Parathyroid adenoma (tissue), 2 donors: ENCODE measurements around the gene OR2D2.

Source experiments
- H2AFZ ChIP-seq: fragments of 300-600 bp; sonication (generic); one replicate; pipeline ENCODE4 v1.7.0; 2017; ENCODE audit warnings: antibody characterized with exemption, mild to moderate bottlenecking
- H3K27ac ChIP-seq: fragments of 300-600 bp; sonication (generic); one replicate; pipeline ENCODE4 v1.7.0; 2017
- H3K27me3 ChIP-seq: fragments of 300-600 bp; sonication (generic); one replicate; pipeline ENCODE4 v1.7.0; 2017; ENCODE audit warnings: low read length; ENCODE audit not compliant: control insufficient read depth, insufficient read depth
- H3K36me3 ChIP-seq: fragments of 300-600 bp; sonication (generic); one replicate; pipeline ENCODE4 v1.7.0; 2017; ENCODE audit warnings: low read length; ENCODE audit not compliant: control insufficient read depth, insufficient read depth
- H3K4me1 ChIP-seq: fragments of 300-600 bp; sonication (generic); one replicate; pipeline ENCODE4 v1.7.0; 2017; ENCODE audit warnings: control low read depth
- H3K4me2 ChIP-seq: fragments of 300-600 bp; sonication (generic); one replicate; pipeline ENCODE4 v1.7.0; 2017; ENCODE audit warnings: low read length
- H3K4me3 ChIP-seq: fragments of 300-600 bp; sonication (generic); one replicate; pipeline ENCODE4 v1.7.0; 2017; ENCODE audit warnings: low read depth, low read length
- H3K79me2 ChIP-seq: fragments of 300-600 bp; sonication (generic); one replicate; pipeline ENCODE4 v1.7.0; 2017; ENCODE audit warnings: control low read depth
- H3K9ac ChIP-seq: fragments of 300-600 bp; sonication (generic); one replicate; pipeline ENCODE4 v1.7.0; 2017; ENCODE audit warnings: mild to moderate bottlenecking
- H3K9me3 ChIP-seq: fragments of 300-600 bp; sonication (generic); one replicate; pipeline ENCODE4 v1.7.0; 2017; ENCODE audit warnings: low read length; ENCODE audit not compliant: control insufficient read depth
- TF ChIP-seq, protein P1 (sequence below): fragments of 300-600 bp; sonication (generic); IDR thresholded peaks from one replicate; pipeline ENCODE4 v1.7.0; 2017; ENCODE audit warnings: antibody characterized with exemption, mild to moderate bottlenecking
- donor health status: primary hyperparathyroidism.

OR2D2 gene, protein sequence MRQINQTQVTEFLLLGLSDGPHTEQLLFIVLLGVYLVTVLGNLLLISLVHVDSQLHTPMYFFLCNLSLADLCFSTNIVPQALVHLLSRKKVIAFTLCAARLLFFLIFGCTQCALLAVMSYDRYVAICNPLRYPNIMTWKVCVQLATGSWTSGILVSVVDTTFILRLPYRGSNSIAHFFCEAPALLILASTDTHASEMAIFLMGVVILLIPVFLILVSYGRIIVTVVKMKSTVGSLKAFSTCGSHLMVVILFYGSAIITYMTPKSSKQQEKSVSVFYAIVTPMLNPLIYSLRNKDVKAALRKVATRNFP

DNA sequence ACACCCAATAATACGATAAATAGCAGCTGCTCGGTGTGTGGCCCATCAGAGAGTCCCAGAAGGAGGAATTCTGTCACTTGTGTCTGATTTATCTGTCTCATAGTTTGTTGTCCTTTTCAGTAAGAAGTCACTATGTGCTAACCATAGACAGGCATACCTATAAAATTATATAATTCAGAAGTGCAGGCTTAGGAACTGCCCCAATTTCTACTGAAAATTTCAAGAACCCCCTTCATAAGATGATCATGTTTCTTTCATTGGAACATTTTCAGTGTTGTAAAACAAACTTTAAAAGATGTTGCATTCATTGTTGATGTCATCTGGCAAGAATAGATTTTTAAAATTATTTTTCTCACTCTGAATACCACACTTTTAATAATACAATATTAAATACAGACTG is at the start of gene OR2D2:
Gene OR2D2 (minus strand): TSS at position 101 of the 400 bp plus-strand sequence. CDS start 0 bp downstream, at position 101.
- TF ChIP-seq, protein P1, sequence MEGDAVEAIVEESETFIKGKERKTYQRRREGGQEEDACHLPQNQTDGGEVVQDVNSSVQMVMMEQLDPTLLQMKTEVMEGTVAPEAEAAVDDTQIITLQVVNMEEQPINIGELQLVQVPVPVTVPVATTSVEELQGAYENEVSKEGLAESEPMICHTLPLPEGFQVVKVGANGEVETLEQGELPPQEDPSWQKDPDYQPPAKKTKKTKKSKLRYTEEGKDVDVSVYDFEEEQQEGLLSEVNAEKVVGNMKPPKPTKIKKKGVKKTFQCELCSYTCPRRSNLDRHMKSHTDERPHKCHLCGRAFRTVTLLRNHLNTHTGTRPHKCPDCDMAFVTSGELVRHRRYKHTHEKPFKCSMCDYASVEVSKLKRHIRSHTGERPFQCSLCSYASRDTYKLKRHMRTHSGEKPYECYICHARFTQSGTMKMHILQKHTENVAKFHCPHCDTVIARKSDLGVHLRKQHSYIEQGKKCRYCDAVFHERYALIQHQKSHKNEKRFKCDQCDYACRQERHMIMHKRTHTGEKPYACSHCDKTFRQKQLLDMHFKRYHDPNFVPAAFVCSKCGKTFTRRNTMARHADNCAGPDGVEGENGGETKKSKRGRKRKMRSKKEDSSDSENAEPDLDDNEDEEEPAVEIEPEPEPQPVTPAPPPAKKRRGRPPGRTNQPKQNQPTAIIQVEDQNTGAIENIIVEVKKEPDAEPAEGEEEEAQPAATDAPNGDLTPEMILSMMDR, result no peak
- Histone ChIP-seq H3K36me3 (no peaks in the 10 kb centered on the region), H3K79me2 (no peaks in the 10 kb centered on the region)

DNA sequence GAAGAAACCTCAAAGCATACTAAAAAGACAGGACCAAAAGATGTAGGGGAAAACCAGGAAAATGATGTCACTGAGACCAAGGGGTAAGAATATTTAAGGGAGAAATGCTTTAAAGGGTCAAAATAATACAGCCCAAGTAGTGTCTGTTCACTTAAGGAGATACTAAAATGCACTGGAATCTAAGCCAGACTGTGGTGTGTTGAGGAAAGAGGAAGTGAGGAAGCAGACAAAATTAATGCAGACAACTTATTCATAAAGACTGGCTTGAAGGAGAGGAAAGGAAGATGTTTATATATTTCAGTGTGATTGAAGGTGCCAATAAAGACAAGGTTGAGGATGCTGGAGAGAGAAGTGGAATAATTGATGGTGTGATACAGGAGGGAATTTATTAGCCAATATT is 49.7 kb upstream of the OR2D2 start:
- H3K36me3 ChIP-seq, result no peaks in the 10 kb centered on the region
- TF ChIP-seq, protein P1, result no peak
- no peak overlapping the region for H3K9ac ChIP-seq
- H3K4me2 ChIP-seq, result no peak overlapping the region
- H3K27me3 ChIP-seq, result no peaks in the 10 kb centered on the region
- H2AFZ ChIP-seq, result no peak overlapping the region
- no peaks in the 10 kb centered on the region for H3K9me3 ChIP-seq
- no peak overlapping the region for H3K4me3 ChIP-seq
- no peaks in the 10 kb centered on the region for H3K4me1 ChIP-seq
- no peaks in the 10 kb centered on the region for H3K79me2 ChIP-seq
- H3K27ac ChIP-seq, result no peak overlapping the region

More for the DNA sequence above, at the start of gene OR2D2:
- H3K9ac ChIP-seq, result no peak within 1 kb of the TSS
- no peak within 1 kb of the TSS for H3K4me3 ChIP-seq
- H3K4me1 ChIP-seq, result no peaks in the 10 kb centered on the region
- H3K4me2 ChIP-seq, result no peak within 1 kb of the TSS
- H3K27me3 ChIP-seq, result no peaks in the 10 kb centered on the region
- no peak within 1 kb of the TSS for H3K27ac ChIP-seq
- no peak within 1 kb of the TSS for H2AFZ ChIP-seq
- no peaks in the 10 kb centered on the region for H3K9me3 ChIP-seq

DNA sequence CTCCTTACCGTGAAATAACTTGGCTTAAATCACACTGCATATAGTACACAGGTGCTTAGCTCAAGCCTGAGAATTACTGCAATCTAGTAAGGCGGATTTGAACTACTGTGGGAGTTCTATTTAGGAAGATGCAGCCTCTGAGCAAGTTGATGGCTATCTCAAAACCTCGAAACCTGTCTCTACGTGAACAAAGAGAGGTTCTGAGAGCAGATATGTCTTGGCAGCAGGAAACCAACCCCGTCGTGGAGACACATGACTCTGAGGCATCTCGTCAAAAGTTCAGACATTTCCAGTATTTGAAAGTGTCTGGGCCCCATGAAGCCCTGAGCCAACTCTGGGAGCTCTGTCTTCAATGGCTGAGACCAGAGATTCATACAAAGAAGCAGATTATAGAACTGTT is 39.8 kb upstream of the OR2D2 start:
- H3K4me2 ChIP-seq, result no peak overlapping the region
- no peaks in the 10 kb centered on the region for H3K79me2 ChIP-seq
- no peaks in the 10 kb centered on the region for H3K27me3 ChIP-seq
- TF ChIP-seq, protein P1, result no peak
- H3K36me3 ChIP-seq, result no peaks in the 10 kb centered on the region
- H2AFZ ChIP-seq, result no peak overlapping the region
- no peak overlapping the region for H3K27ac ChIP-seq
- H3K4me1 ChIP-seq, result no peaks in the 10 kb centered on the region
- no peak overlapping the region for H3K4me3 ChIP-seq
- H3K9ac ChIP-seq, result no peak overlapping the region
- H3K9me3 ChIP-seq, result no peaks in the 10 kb centered on the region

DNA sequence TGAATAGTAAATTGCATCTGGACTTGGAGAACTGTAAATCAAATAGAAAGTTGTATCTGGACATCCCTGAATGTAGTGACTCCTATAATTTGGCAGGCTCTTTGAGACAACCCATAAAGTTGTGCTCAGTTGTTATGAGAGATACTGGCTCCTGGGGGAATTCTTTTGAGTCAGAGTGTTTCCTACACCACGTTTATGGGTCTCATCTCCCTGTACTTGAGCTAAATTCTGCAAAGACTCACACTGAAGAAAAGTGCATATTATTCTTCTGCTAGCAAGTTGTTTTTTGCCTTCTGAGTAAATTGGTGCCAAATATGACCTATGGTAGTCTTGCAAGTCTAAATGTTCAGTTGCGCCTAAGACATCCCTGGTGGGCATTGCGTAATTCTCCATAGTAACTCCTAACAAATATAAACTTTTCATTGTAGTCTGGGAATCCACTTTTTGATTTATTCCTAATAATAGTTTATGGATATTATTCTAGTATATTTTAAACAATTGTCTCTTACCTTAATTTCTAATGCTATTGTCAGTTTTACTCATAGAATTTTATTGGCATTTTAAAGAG is 38.9 kb upstream of the OR2D2 start:
- Histone ChIP-seq H3K9me3 (no peaks in the 10 kb centered on the region), H3K27ac (no peak overlapping the region), H3K9ac (no peak overlapping the region), H3K27me3 (no peaks in the 10 kb centered on the region), H3K4me3 (no peak overlapping the region), H3K36me3 (no peaks in the 10 kb centered on the region), H3K4me2 (no peak overlapping the region), H2AFZ (no peak overlapping the region), H3K79me2 (no peaks in the 10 kb centered on the region), H3K4me1 (no peaks in the 10 kb centered on the region)
- TF ChIP-seq, protein P1, result no peak

DNA sequence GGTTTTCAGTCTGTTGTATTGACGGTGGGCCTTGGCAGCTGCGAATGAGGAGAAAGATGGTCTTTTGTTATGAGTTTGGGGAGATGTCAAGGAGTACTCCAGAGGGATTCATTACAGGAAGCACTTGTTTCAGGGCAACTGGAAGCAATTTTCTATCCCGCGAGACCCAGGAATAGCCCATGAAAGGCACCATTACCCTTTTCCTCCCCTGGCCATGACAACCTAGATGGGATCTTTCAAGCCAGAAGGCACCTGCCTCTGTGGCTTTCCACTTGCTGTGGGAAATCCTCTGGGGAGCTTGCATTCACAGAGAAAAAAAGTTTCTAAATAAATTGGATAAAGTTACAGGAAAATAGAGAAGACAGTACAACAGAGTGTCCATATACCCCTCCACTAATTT is 36.6 kb upstream of the OR2D2 start:
- Histone ChIP-seq H3K36me3 (no peaks in the 10 kb centered on the region), H3K27ac (no peak overlapping the region), H3K9me3 (no peaks in the 10 kb centered on the region), H3K4me1 (no peaks in the 10 kb centered on the region), H2AFZ (no peak overlapping the region), H3K27me3 (no peaks in the 10 kb centered on the region), H3K9ac (no peak overlapping the region), H3K79me2 (no peaks in the 10 kb centered on the region), H3K4me3 (no peak overlapping the region), H3K4me2 (no peak overlapping the region)
- TF ChIP-seq, protein P1, result no peak
